ENCODE measurements around the gene MEN1.
"Not testable (repeated sequence)": the region's sequence is repeated elsewhere in the genome, so short reads cannot be mapped to it uniquely, and the experiment has no call there.

Gene MEN1

DNA sequence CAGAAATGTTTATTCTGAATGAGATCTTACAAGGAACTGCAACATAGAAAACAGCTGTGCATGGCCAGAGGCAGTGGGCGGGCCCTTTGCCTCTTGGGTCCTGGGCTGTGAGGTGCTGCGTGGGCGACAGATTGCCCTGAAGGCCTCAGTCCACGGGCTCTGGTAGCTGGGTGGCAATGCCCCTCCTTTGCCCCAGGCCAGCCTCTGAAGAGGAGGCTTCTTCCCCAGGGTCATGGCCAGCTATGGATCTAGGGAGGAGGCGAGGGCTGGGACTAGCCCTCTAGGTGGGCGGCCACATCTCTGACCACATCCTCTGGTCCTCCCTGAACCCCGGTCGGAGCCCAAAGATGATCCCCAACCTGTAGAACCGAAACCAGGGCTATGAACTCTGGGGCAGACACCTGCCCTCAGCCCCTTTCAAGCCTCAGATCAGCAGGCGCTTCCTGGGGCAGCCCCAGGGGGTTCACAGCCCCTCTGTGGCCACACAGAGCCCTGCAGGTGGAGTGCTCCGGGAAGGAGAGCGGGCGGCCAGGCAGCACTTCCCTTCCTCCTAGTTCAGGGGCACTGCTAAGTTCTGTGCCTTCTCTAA is 40.7 kb upstream of the MEN1 start:
- DNase-seq (ENCODE audit: low read depth): peak; percentile 78
- H3K4me3 ChIP-seq (ENCODE audit: low read depth, low read length): no peak overlapping the region

DNA sequence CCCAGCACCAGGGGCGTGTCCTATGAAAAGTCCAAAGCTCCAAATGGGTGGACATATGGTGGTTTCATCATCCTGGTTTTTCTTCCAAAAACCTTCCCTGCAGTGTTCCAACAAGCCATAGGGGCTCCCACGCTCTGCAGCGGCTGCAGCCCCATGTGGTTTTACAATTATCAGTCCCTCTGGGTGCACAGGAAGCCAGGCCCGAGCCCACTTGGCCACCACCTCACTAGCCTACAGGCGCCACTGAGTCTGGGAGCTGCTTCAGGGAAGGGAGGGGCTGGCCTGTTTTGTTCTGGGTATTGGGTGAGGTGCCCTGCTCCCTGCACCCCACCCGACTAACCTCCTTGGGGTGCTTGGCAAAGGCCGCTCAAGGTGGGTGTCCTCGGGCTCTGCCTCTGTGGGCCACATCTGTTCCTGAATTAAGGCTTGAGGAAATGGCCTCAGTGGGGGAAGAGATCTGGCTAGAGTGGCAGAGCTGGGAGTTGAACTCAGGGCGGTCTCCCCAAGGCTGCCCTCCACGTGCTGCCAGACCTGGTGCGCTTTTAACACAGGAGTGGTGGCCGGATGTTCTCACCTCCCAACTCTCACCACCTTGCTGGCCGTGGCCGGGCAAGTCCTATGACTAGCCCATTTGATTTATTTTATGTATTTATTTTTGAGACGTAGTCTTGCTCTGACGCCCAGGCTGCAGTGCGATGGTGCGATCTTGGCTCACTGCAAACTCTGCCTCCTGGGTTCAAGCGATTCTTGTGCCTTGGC is 39.4 kb upstream of the MEN1 start:
- no peak overlapping the region for H3K4me3 ChIP-seq (ENCODE audit: low read depth, low read length)
- TF ChIP-seq, protein P1, sequence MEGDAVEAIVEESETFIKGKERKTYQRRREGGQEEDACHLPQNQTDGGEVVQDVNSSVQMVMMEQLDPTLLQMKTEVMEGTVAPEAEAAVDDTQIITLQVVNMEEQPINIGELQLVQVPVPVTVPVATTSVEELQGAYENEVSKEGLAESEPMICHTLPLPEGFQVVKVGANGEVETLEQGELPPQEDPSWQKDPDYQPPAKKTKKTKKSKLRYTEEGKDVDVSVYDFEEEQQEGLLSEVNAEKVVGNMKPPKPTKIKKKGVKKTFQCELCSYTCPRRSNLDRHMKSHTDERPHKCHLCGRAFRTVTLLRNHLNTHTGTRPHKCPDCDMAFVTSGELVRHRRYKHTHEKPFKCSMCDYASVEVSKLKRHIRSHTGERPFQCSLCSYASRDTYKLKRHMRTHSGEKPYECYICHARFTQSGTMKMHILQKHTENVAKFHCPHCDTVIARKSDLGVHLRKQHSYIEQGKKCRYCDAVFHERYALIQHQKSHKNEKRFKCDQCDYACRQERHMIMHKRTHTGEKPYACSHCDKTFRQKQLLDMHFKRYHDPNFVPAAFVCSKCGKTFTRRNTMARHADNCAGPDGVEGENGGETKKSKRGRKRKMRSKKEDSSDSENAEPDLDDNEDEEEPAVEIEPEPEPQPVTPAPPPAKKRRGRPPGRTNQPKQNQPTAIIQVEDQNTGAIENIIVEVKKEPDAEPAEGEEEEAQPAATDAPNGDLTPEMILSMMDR (IDR thresholded peaks at IDR 0.05; ENCODE audit: low read depth, low read length, missing control alignments): no peak
- DNase-seq (ENCODE audit: low read depth): no peak

More for the DNA sequence above, 40.7 kb upstream of the MEN1 start:
- TF ChIP-seq, protein P1 (IDR thresholded peaks at IDR 0.05; ENCODE audit: low read depth, low read length, missing control alignments): peak; percentile 47

DNA sequence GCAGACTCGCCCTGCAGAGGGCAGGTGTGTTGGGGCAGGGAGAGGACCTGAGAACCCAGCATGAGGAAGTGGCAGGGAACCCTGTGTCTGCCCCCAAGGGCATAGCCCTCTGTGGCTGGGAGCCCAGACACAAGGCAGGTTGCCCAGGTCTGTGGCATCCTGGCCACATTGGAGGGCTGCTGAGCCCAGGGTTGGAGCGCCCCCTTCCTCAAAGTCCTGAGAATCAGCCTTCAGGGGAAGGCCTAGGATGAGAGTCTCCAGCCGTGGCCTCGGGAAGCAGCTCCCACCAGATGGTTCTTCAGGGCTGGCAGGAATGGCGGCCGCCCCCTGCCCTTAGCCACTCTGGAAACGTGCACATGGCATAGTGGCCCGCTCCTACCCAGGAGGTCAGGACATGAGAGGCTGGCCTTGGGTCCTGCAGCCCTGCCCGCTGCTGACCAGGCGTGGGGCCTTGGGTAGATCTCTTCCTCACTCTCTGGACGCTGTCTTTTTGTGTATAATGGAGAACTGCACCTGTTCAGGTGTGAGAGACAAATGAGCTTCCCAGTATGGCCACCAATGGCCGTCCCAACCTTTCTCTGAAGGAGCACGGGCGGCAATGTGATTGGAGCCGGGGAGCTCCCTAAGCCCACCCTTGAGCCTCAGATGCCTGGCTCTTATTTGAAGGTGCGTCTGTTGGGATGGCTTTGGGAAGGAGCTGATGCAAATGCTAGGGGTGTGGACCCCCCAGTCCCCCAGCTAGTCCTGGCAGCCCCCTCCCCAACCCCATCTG is 38.7 kb upstream of the MEN1 start:
- TF ChIP-seq, protein P1 (IDR thresholded peaks at IDR 0.05; ENCODE audit: low read depth, low read length, missing control alignments): peak; percentile 11
- H3K4me3 ChIP-seq (ENCODE audit: low read depth, low read length): no peak overlapping the region
- DNase-seq (ENCODE audit: low read depth): no peak

DNA sequence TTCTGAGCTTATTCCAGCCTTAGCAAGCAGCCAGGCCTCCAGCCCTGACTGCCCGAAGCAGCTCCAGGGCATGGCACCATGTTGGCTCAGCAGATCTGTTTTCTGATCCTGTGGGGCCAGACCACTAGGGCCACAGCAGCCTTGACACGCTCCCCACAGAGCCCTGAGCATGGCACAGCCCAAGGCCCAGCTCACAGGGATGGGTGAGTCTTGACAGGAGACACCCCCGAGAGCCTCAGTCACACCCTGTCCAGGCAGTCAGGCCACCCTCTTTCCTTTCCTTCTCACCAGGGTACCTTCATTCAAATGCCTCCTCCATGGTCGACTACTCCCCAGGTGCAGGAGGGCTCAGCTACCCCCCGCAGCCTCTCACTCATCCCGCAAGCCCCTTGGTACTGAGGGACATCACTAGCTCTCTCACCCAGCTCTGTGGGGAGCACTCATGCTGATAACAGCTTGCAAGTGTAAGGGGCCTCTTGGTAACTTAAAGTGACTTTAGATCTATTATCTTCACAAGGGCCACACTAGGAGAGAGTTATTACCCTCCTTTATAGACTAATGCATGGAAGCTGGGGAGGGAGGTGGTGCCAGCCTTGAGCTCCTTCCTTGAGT is 38.0 kb upstream of the MEN1 start:
- DNase-seq (ENCODE audit: low read depth): no peak
- TF ChIP-seq, protein P1 (IDR thresholded peaks at IDR 0.05; ENCODE audit: low read depth, low read length, missing control alignments): no peak
- H3K4me3 ChIP-seq (ENCODE audit: low read depth, low read length): no peak overlapping the region

DNA sequence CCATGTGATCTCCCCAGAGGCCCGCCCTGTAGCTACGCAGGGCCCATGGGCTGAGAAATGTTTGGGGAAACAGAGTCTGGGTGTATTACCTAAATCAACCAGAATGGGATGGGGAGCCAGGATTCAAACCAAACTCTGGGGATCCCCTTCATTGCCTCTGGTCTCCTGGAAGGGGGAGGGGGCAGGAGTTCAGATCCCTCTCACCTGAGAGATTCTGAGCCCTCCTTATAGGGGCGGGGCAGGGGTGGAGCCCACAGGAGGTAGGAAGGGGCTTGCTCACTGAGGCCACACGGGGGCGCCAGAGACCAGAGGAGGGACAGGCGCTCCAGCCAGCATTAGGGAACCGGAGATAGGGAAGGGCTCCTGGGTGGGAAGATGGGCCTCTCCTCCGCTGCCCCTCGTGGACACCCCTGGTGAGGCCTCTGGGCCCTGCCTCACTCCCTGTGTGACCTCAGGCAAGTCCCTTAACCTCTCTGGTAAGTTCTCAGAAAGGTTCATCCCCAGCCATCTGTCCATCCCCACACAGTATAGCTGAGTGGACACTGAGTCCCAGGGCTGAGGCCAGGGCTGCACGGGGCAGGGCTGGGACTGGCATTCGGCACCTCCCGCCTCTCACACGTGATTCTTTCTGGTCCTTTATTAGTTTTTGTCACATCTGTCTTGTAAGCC is 36.8 kb upstream of the MEN1 start:
- no peak overlapping the region for H3K4me3 ChIP-seq (ENCODE audit: low read depth, low read length)
- DNase-seq (ENCODE audit: low read depth): no peak
- TF ChIP-seq, protein P1 (IDR thresholded peaks at IDR 0.05; ENCODE audit: low read depth, low read length, missing control alignments): peak; percentile 92

DNA sequence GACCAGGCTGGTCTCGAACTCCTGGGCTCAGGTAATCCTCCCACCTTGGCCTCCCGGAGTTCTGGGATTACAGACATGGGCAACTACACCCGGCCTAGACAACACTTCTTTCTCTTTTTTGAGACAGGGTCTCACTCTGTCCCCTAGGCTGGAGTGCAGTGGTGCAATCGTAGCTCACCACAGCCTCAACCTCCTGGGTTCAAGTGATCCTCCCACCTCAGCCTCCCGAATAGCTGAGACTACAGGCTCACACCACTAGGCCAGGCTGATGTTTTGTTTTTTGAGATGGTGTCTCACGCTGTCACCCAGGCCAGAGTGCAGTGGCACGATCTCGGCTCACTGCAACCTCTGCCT is 35.4 kb upstream of the MEN1 start:
- DNase-seq (ENCODE audit: low read depth); H3K4me3 ChIP-seq (ENCODE audit: low read depth, low read length): not testable (repeated sequence)
